IMR-90 (cell line): ENCODE measurements around the gene TENM4. TPM values are rescaled to one million over a fixed set of nuclear protein-coding genes. Genes with fewer than 3 reads are reported as not detected.
A peak's percentile ranks its signal among the peaks of the same experiment; 100 is the strongest.

Source experiments
- ATAC-seq: fragments of 200-7000 bp; cut with Tn5 transposase; 2 replicates; pipeline ENCODE4 v1.9.1; 2020; ENCODE audit warnings: low read depth, mild to moderate bottlenecking, moderate library complexity
- BruUV-seq: library from RNA; stranded (reverse); fragments of 400-500 nt; replicated peaks from 2 replicates; lab custom pipeline; 2021; lab: Mats Ljungman, UMichigan
- CTCF ChIA-PET: fragments of 300-600 bp; formaldehyde crosslinking; extraction: SDS; loops from one replicate; lab custom pipeline; 2021; ENCODE audit warnings: antibody characterized with exemption; lab: Yijun Ruan, JAX
- POLR2A ChIA-PET: fragments of 300-600 bp; sonication (Branson Sonifier 250); formaldehyde crosslinking; loops from one replicate; lab custom pipeline; 2022; ENCODE audit warnings: antibody characterized with exemption; ENCODE audit not compliant: unreplicated experiment; lab: Charles Lee
- DNase-seq: peaks from one replicate; pipeline ENCODE4 v3.0.0; 2013
- H2AFZ ChIP-seq: replicated peaks from 2 replicates; pipeline ENCODE3; 2013; ENCODE audit warnings: low read length, mild to moderate bottlenecking; ENCODE audit not compliant: poor library complexity
- H2AK5ac ChIP-seq: 2 replicates; pipeline ENCODE4 v1.6.1; 2013; ENCODE audit warnings: low read depth, low read length, inconsistent platforms
- H2AK9ac ChIP-seq: replicated peaks from 2 replicates; pipeline ENCODE3; 2013; ENCODE audit warnings: mild to moderate bottlenecking, low read depth, low read length, moderate library complexity; ENCODE audit not compliant: poor library complexity
- H2BK120ac ChIP-seq: 2 replicates; pipeline ENCODE4 v1.6.1; 2013; ENCODE audit warnings: low read depth, low read length, inconsistent platforms
- H2BK15ac ChIP-seq: 3 replicates; pipeline ENCODE4 v1.6.1; 2013; ENCODE audit warnings: low read depth, low read length, inconsistent platforms
- H2BK20ac ChIP-seq: 2 replicates; pipeline ENCODE4 v1.6.1; 2013; ENCODE audit warnings: low read depth, mild to moderate bottlenecking, inconsistent platforms, low read length, moderate library complexity
- H2BK5ac ChIP-seq: 2 replicates; pipeline ENCODE4 v1.6.1; 2013; ENCODE audit warnings: mild to moderate bottlenecking, low read depth, low read length, inconsistent platforms; ENCODE audit not compliant: poor library complexity, severe bottlenecking
- H3K14ac ChIP-seq: replicated peaks from 2 replicates; pipeline ENCODE4 v1.6.1; 2013; ENCODE audit warnings: low read depth, low read length, inconsistent platforms
- H3K18ac ChIP-seq: 2 replicates; pipeline ENCODE4 v1.6.1; 2013; ENCODE audit warnings: low read depth, low read length, control low read depth
- H3K23ac ChIP-seq: 2 replicates; pipeline ENCODE4 v1.6.1; 2013; ENCODE audit warnings: low read depth, low read length, inconsistent platforms
- H3K27ac ChIP-seq: 2 replicates; pipeline ENCODE4 v1.5.1; 2013; ENCODE audit warnings: mild to moderate bottlenecking, control low read depth, low read length; ENCODE audit not compliant: insufficient read depth
- H3K27me3 ChIP-seq: 2 replicates; pipeline ENCODE4 v1.6.1; 2013; ENCODE audit warnings: low read length; ENCODE audit not compliant: control insufficient read depth, insufficient read depth
- H3K36me3 ChIP-seq: 2 replicates; pipeline ENCODE4 v1.6.1; 2013; ENCODE audit warnings: low read length, mixed read lengths; ENCODE audit not compliant: control insufficient read depth, insufficient read depth
- H3K4ac ChIP-seq: 2 replicates; pipeline ENCODE4 v1.6.1; 2013; ENCODE audit warnings: low read depth, low read length, inconsistent platforms
- H3K4me1 ChIP-seq: 2 replicates; pipeline ENCODE4 v1.6.1; 2013; ENCODE audit warnings: low read length, mixed read lengths; ENCODE audit not compliant: control insufficient read depth, insufficient read depth
- H3K4me2 ChIP-seq: 2 replicates; pipeline ENCODE4 v1.6.1; 2013; ENCODE audit warnings: low read depth, mild to moderate bottlenecking, control low read depth, low read length, moderate library complexity
- H3K4me3 ChIP-seq: 2 replicates; pipeline ENCODE4 v1.5.1; 2013; ENCODE audit warnings: low read depth, mild to moderate bottlenecking, control low read depth, low read length, moderate library complexity; ENCODE audit not compliant: insufficient read depth
- H3K56ac ChIP-seq: 2 replicates; pipeline ENCODE4 v1.6.1; 2013; ENCODE audit warnings: low read length, inconsistent platforms; ENCODE audit not compliant: insufficient read depth; ENCODE audit errors: extremely low read depth
- H3K79me1 ChIP-seq, 2 experiments: 2 replicates each; pipeline ENCODE4 v1.6.1; 2013; ENCODE audit warnings: low read length in 2 of 2, inconsistent platforms in 1 of 2, low read depth in 1 of 2
- H3K9ac ChIP-seq: 2 replicates; pipeline ENCODE4 v1.6.1; 2013; ENCODE audit warnings: low read depth, low read length, control low read depth
- H3K9me1 ChIP-seq: 2 replicates; pipeline ENCODE4 v1.6.1; 2013; ENCODE audit warnings: low read length, inconsistent platforms; ENCODE audit not compliant: insufficient read depth
- H3K9me3 ChIP-seq: 2 replicates; pipeline ENCODE4 v1.6.1; 2013; ENCODE audit warnings: low read length; ENCODE audit not compliant: control insufficient read depth, insufficient read depth
- H4K20me1 ChIP-seq: 2 replicates; pipeline ENCODE4 v1.6.1; 2013; ENCODE audit warnings: low read length, inconsistent platforms; ENCODE audit not compliant: insufficient read depth
- H4K5ac ChIP-seq: 2 replicates; pipeline ENCODE4 v1.6.1; 2013; ENCODE audit warnings: mild to moderate bottlenecking, low read depth, low read length, control low read depth
- H4K8ac ChIP-seq, 2 experiments: 2 replicates each; pipeline ENCODE4 v1.6.1; 2013; ENCODE audit warnings: low read depth in 2 of 2, low read length in 2 of 2, control low read depth in 1 of 2, inconsistent platforms in 1 of 2
- H4K91ac ChIP-seq: 2 replicates; pipeline ENCODE4 v1.6.1; 2013; ENCODE audit warnings: low read depth, low read length, inconsistent platforms; ENCODE audit not compliant: insufficient read depth
- CHD1 ChIP-seq: IDR thresholded peaks from 2 replicates; pipeline ENCODE4 v1.6.1; 2012; ENCODE audit warnings: low read depth, low read length, improper control_type of control experiment
- ELK1 ChIP-seq: fragments of 150-350 bp; IDR thresholded peaks from 2 replicates; pipeline ENCODE4 v1.6.1; 2016; ENCODE audit warnings: low read depth, mild to moderate bottlenecking, low read length, moderate library complexity, borderline replicate concordance
- MAFK ChIP-seq: IDR thresholded peaks from 2 replicates; pipeline ENCODE4 v1.6.1; 2012; ENCODE audit warnings: low read depth, low read length, improper control_type of control experiment
- MAZ ChIP-seq: IDR thresholded peaks from 2 replicates; pipeline ENCODE4 v1.6.1; 2012; ENCODE audit warnings: low read depth, mild to moderate bottlenecking, low read length, improper control_type of control experiment, moderate library complexity, borderline replicate concordance
- POLR2A ChIP-seq: IDR thresholded peaks from 2 replicates; pipeline ENCODE4 v1.6.1; 2012; ENCODE audit warnings: mild to moderate bottlenecking, low read depth, low read length
- RCOR1 ChIP-seq: IDR thresholded peaks from 2 replicates; pipeline ENCODE4 v1.6.1; 2012; ENCODE audit warnings: mild to moderate bottlenecking, low read length, improper control_type of control experiment; ENCODE audit not compliant: insufficient replicate concordance
- RFX5 ChIP-seq: IDR thresholded peaks from 2 replicates; pipeline ENCODE4 v1.8.0; 2012; ENCODE audit warnings: low read depth, mild to moderate bottlenecking, low read length, moderate library complexity
- SMC3 ChIP-seq: fragments of 150-350 bp; IDR thresholded peaks from 2 replicates; pipeline ENCODE4 v1.6.1; 2016; ENCODE audit warnings: low read depth, mild to moderate bottlenecking, antibody characterized with exemption, low read length, moderate library complexity
- WGBS, 2 experiments: methylation state at CpG; one replicate each; pipeline versions ENCODE4 v1.1.5 to v1.1.7; 2013; ENCODE audit warnings: missing lambda C conversion rate in 2 of 2; ENCODE audit not compliant: insufficient read length in 1 of 2; ENCODE audit errors: extremely low coverage in 2 of 2; 5-methylcytosine and 5-hydroxymethylcytosine counted together
- dilution Hi-C: fragments of 300-500 bp; cut with HindIII; formaldehyde crosslinking; loops from one replicate; pipeline ENCODE4 v1.14.3; 2018; ENCODE audit warnings: low sequenced_read_pairs; ENCODE audit not compliant: unreplicated experiment
- in situ Hi-C: fragments of 300-500 bp; cut with MboI; formaldehyde crosslinking; loops from 3 replicates; pipeline ENCODE4 v1.14.3; 2019; ENCODE audit warnings: low sequenced_read_pairs, inconsistent platforms, mixed read lengths
- intact Hi-C: fragments of 100-400 bp; cut with micrococcal nuclease; formaldehyde crosslinking; loops from 2 replicates; pipeline ENCODE4 v1.10.0; 2022
- polyA plus RNA-seq, 3 experiments: library from polyadenylated mRNA; depleted of rRNA; stranded (reverse); fragments of >200 nt; gene quantifications; 2 replicates each; pipeline ENCODE4 v1.2.3, GENCODE V29; 2012; ENCODE audit warnings: low replicate concordance in 1 of 3
- total RNA-seq: library from RNA; depleted of rRNA; stranded (reverse); fragments of >200 nt; gene quantifications from 2 replicates; pipeline ENCODE4 v1.2.3, GENCODE V29; 2012

The TENM4 gene
- total and polyA plus RNA-seq, 2 of the 4 experiments (the other 2 are of a cell fraction): 7.4 to 9.0 TPM

- H4K20me1 ChIP-seq: no peaks in the 10 kb centered on the region
- no peak overlapping the region for H4K5ac ChIP-seq
- no peak overlapping the region for H2BK5ac ChIP-seq
- no peak overlapping the region for H2AK9ac ChIP-seq
- H3K27ac ChIP-seq: no peak overlapping the region
- H2AK5ac ChIP-seq: no peak overlapping the region
- H2BK120ac ChIP-seq: no peak overlapping the region
- in situ Hi-C loops: no loop called here
- ATAC-seq: no peak
- no peak overlapping the region for H2AFZ ChIP-seq
- H3K9me3 ChIP-seq: no peaks in the 10 kb centered on the region
- no peaks in the 10 kb centered on the region for H3K79me1 ChIP-seq
- H3K4ac ChIP-seq: no peak overlapping the region
- no peak overlapping the region for H2BK15ac ChIP-seq
- H4K8ac ChIP-seq: no peak overlapping the region
- H3K36me3 ChIP-seq: no peaks in the 10 kb centered on the region; the same call in 1 of the 2 replicates
- H3K14ac ChIP-seq: no peak overlapping the region
- no peak overlapping the region for H3K23ac ChIP-seq
- H3K18ac ChIP-seq: no peak overlapping the region
- no peaks in the 10 kb centered on the region for H3K27me3 ChIP-seq
- no peak overlapping the region for H2BK20ac ChIP-seq
- ChIA-PET POLR2A (no interaction called here), CTCF (no interaction called here)
- no peak for TF ChIP-seq POLR2A
- no peak for TF ChIP-seq RFX5
- no peak for TF ChIP-seq MAFK
- TF ChIP-seq RCOR1: no peak
- no peak for TF ChIP-seq ELK1
- TF ChIP-seq CHD1: no peak
- no peak for TF ChIP-seq MAZ
- no peak for TF ChIP-seq SMC3
- H3K9me1 ChIP-seq: peaks cover 4% of the 10 kb centered on the region; the same call in 1 of the 2 replicates
- no TSS peak for BruUV-seq
- H3K9ac ChIP-seq: no peak overlapping the region
- intact Hi-C loops: no loop called here
- WGBS, 2 experiments: no CpG with 5 or more reads among the region's 4 CpGs
- peak; percentile 5 for DNase-seq
- no peak overlapping the region for H3K4me2 ChIP-seq
- dilution Hi-C loops: no loop called here
- H4K91ac ChIP-seq: no peak overlapping the region
- no peak overlapping the region for H3K56ac ChIP-seq
- no peaks in the 10 kb centered on the region for H3K4me1 ChIP-seq
- no peak overlapping the region for H3K4me3 ChIP-seq
These were observed 533.2 kb downstream of the TENM4 start for GRCh38 chr11:78907636-78908035.
